NCI-H748 treated with DMSO at 0.1 percent for 48 hours (cell line): ENCODE measurements around the gene YY2.
"Not testable (repeated sequence)": the region's sequence is repeated elsewhere in the genome, so short reads cannot be mapped to it uniquely, and the experiment has no call there.

ENCODE experiments used
- DNase-seq: peaks from one replicate; lab custom pipeline; 2025; lab: John Stamatoyannopoulos, UW

Gene YY2

GRCh38 chrX:21874182-21874581, 18.4 kb downstream of the YY2 start:
- not testable (repeated sequence) for DNase-seq

- no peak for DNase-seq
These were observed 19.2 kb downstream of the YY2 start for GRCh38 chrX:21875013-21875412.

- no peak for DNase-seq
These were observed 26.2 kb downstream of the YY2 start for GRCh38 chrX:21881881-21882574.

- DNase-seq: no peak
These were observed 27.5 kb downstream of the YY2 start for GRCh38 chrX:21883258-21883657.

- no peak for DNase-seq
These were observed 29.8 kb downstream of the YY2 start for GRCh38 chrX:21885568-21885967.

- peak; percentile 39 for DNase-seq
These were observed 49.5 kb downstream of the YY2 start for GRCh38 chrX:21905313-21905712.

- peak; percentile 13 for DNase-seq
These were observed 50.2 kb downstream of the YY2 start for GRCh38 chrX:21905953-21906352.

- no peak for DNase-seq
These were observed 51.5 kb downstream of the YY2 start for GRCh38 chrX:21907260-21907659.
